GM18867 (cell line): Measurements from ENCODE around the gene ZNF160.
"Not testable (repeated sequence)": the region's sequence is repeated elsewhere in the genome, so short reads cannot be mapped to it uniquely, and the experiment has no call there.

Source experiments
- ATAC-seq: cut with Tn5 transposase; IDR thresholded peaks from one replicate; pipeline ENCODE4 v1.9.1; 2021; ENCODE audit warnings: mild to moderate bottlenecking, moderate library complexity; ENCODE audit not compliant: unreplicated experiment

ZNF160 gene

GRCh38 chr19:53092723-53093122 lies 10.5 kb downstream of the ZNF160 start:
- no peak for ATAC-seq

- no peak for ATAC-seq
These were observed 11.6 kb downstream of the ZNF160 start for GRCh38 chr19:53091413-53092254.

DNA sequence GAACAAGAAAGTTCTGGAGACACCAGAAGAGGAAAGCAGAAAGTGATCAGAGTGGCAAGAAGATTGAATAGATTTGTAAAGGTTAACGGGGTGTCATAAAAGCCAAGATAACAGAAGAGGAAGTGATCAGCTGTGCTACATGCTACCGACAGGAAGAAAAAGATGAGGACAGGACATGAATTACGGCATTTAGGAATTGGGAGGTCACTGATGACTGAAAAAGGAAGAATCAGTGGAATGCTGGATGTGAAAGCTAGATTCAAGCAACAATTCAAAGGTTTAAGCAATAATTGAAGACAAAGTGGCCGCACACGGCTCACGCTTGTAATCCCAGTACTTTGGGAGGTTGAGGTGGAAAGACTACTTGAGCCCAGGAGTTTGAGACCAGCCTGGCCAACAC lies 15.1 kb downstream of the ZNF160 start:
- no peak for ATAC-seq

- ATAC-seq = no peak
These were observed 16.3 kb downstream of the ZNF160 start for GRCh38 chr19:53086949-53087348.

DNA sequence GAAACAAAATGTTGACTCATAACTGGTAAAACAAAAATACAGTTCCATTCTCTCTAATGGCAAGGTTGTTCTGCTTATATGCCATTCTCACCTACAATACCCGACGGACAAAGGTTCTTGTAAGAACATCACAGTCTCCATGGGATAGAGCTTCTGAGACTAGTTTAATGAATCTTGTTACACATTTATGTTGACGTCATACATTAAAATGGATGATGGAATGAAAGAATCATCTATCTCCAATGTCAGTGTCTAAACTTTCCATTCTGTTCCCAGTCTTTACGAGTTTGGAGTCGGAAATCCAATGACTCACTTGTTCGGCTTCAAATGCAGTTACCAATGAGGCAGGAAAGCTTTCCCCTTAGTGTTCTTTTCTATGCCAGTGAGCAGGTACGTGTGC lies 17.7 kb downstream of the ZNF160 start:
- no peak for ATAC-seq

GRCh38 chr19:53082929-53083328 lies 20.3 kb downstream of the ZNF160 start:
- no peak for ATAC-seq

- ATAC-seq = no peak
These were observed 23.8 kb downstream of the ZNF160 start for GRCh38 chr19:53079313-53079924.

- ATAC-seq = no peak
These were observed 24.6 kb downstream of the ZNF160 start for GRCh38 chr19:53078668-53079067.

GRCh38 chr19:53076984-53077383 lies 26.2 kb downstream of the ZNF160 start:
- no peak for ATAC-seq

DNA sequence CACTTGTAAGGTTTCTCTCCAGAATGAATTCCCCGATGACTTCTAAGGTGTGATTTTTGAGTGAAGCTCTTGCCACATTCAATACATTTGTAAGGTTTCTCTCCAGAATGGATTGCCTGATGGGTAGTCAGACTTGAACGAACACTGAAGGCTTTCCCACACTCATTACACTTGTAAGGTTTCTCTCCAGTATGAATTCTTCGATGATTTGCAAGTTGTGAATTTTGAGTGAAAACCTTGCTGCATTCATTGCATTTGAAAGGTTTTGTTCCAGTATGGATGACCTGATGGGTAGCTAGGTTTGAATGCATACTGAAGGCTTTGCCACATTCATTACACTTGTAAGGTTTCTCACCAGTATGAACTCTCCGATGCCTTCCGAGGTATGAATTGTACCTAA lies 34.4 kb downstream of the ZNF160 start:
- ATAC-seq = no peak

DNA sequence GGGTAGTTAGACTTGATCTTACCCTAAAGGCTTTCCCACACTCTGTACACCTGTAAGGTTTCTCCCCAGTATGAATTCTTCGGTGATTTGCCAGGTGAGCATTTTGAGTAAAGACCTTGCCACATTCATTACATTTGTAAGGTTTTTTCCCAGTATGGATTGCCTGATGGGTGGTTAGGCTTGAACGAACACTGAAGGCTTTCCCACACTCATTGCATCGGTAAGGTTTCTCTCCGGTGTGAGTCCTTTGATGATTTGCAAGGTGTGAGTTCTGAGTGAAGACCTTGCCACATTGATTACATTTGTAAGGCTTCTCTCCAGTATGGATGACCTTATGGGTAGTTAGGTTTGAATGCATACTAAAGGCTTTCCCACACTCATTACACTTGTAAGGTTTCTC lies 35.0 kb downstream of the ZNF160 start:
- ATAC-seq = no peak

GRCh38 chr19:53057904-53058580 lies 45.2 kb downstream of the ZNF160 start:
- ATAC-seq = no peak

DNA sequence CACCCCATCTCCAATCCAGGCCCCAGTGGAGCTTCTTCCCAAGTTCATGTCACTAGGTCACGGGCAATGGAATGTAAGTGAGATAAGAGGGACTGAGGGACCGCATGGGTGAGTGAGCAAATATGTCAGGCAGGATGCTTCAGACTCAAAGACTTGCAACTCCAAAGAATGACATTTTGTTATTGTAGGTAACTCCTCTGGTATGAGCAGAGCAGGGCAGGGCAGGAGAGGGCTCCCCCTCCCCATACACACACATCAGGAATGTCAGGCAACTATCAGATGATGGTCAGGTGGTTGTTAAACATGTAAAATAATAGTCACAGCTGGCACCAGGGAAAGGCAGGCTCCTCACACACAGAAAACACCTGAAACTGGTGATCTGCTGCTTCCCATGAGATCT lies 48.1 kb downstream of the ZNF160 start:
- no peak for ATAC-seq

DNA sequence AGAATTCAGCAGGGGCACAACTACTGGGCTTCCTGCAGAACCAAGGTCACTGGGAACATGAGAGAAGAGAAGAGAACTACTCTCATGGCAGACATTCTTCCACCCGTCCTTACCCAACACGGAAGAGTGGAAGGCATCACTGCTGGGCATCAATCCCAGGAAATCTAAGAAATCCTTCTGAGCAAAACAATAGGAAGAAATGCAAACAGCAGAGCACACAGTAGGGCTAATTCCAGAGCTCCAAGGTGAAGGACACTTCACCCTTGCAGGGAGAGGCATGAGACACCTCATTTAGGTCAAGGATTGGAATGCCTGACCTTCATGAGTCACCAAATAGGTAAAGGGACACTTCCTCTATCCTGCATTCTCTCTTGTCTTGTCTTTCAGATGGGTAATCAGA lies 55.8 kb downstream of the ZNF160 start:
- no peak for ATAC-seq

DNA sequence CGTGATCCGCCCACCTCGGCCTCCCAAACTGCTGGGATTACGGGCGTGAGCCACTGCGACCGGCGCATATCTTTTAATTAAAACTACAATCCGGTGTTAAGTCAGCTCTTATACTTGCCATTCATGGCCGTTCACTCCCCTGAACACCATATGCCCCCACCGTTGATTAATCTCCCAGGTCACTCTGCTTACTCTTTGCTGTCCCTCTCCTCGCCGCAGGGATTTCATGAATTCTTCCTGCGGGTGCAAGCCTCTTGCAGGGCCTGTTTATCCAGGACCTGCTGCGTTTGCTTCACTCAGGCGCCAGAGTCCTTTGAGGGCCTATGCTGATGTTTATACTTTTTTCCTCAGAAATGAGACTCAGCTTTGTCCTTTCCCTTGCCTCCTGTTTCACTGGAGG lies 57.7 kb downstream of the ZNF160 start:
- no peak for ATAC-seq

DNA sequence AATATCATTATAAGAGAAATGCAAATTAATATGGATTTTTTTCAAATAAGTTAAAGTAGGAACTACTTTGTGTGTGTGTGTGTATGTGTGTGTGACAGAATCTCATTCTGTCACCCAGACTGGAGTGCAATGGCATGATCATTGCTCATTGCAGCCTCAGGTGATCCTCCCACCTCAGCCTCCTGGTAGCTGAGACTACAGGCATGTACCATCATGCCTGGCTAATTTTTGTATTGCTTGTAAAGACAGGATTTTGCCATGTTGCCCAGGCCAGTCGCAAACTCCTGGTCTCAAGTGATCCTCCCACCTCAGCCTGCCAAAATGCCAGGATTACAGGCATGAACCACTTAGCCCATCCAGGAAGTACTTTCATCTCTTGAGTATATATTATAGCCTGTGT lies 61.9 kb downstream of the ZNF160 start:
- ATAC-seq = no peak

- no peak for ATAC-seq
These were observed 65.8 kb downstream of the ZNF160 start for GRCh38 chr19:53037101-53038097.

- no peak for ATAC-seq
These were observed 68.1 kb downstream of the ZNF160 start for GRCh38 chr19:53034948-53035675.

- ATAC-seq = no peak
These were observed 69.2 kb downstream of the ZNF160 start for GRCh38 chr19:53034054-53034453.

- ATAC-seq = not testable (repeated sequence)
These were observed 74.9 kb downstream of the ZNF160 start for GRCh38 chr19:53028306-53028705.
